SIG-M5 (cell line): ENCODE measurements around the gene IPP.
"Not testable (repeated sequence)": the region's sequence is repeated elsewhere in the genome, so short reads cannot be mapped to it uniquely, and the experiment has no call there.

Experiments
- DNase-seq: peaks from one replicate; lab custom pipeline; 2025; lab: John Stamatoyannopoulos, UW

The IPP gene

DNA sequence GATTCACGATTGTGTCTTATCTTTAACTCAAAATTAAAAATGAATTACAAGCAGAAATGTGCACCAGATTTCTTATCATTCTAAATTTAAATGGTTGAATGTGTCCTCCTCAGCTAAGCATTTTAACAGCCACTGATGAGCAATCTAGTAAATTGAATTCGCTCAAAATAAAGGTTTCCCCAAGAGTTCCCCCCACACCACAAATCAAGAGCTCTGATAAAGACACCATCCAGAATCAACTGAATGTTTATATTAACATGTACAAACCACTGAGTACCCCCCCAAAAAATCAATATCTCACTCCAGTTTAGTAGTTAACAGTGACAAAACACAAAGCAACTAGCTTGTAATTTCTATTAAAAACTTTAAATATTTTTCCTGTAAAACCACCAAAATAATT, 66.1 kb downstream of the IPP start:
- DNase-seq, result no peak

DNA sequence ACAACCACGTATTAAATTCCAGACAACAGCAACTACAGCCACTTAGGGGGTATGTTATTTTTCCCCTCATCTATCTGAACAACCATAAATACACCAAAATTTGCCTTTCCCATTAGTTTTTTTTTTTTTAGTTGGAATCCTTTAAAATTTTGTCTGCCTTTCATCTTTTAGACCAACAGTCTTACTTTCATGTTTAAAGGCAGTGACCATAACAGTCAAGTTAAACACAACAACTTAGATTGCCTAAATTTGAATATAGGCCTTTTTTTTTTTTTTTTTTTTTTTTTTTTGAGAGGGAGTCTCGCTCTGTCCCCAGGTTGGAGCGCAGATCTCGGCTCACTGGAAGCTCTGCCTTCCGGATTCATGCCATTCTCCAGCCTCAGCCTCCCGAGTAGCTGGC, 67.5 kb downstream of the IPP start:
- no peak for DNase-seq

DNA sequence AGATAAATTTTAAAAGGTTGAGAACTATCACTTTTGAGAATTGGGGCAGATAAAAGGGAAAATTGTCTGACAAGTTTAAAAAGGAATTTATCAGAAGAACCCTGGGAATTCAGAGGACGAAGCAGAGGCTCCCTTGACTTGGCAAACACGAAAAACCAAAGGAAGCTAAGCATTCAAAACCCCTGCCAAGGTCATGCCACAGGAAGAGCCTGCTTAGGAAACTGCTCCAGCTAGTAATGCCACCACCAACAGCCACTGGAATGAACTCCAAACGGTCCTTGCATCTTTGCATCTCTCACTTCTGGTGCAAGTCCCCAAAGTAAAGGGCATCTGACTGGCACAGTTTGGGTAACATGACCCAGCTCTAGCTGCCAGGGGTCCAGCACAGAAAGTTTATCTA, 71.3 kb downstream of the IPP start:
- no peak for DNase-seq

DNA sequence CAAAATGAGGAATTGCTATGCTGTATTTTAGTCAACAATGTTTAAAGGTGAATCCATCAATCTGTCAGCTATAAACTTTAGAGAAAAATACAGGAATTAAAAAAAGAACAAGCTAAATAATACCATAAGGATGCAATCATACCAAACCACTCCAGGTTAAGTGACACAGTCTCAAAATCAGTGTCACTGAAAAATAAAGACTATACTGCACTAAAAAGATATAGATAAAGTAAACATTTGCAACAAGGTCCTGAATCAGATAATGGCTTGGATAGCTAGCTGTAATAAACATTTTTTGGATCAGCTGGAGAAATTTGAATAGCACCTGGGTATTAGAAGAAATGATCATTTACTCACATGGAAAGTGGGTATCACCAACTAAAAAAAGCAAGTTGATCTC, 72.0 kb downstream of the IPP start:
- DNase-seq, result no peak

DNA sequence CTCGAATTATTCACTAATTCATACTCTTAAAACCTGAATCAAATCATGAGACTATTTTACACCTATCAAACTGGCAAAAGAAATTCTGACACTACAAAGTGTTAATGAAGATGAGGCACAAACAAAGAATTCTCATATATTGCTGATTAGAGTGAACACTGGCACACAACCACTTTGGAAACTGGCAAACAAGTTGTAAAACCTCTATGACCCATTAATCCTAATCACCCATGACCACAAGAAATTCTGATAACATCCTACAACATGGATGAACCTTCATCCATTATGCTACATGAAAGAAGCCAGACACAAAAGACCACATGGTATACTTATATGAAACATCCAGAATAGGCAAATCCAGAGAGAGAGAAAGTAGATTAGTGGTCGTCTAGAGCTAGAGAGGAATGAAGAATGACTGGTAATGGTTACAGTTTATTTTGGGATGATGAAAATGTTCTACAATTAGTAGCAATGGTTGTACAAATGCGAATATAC, 72.7 kb downstream of the IPP start:
- DNase-seq, result no peak

DNA sequence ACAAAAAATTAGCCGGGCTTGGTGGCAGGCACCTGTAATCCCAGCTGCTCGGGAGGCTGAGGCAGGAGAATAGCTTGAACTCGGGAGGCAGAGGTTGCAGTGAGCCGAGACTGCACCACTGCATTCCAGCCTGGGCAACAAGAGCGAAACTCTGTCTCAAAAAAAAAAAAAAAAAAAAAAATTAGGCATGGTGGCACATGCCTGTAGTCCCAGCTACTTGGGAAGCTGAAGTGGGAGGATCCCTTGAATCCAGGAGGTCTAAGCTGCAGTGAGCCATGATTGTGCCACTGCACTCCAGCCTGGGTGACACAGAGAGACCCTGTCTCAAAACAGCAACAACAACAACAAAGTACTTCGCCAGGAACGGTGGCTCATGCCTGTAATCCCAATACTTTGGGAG, 73.9 kb downstream of the IPP start:
- not testable (repeated sequence) for DNase-seq

DNA sequence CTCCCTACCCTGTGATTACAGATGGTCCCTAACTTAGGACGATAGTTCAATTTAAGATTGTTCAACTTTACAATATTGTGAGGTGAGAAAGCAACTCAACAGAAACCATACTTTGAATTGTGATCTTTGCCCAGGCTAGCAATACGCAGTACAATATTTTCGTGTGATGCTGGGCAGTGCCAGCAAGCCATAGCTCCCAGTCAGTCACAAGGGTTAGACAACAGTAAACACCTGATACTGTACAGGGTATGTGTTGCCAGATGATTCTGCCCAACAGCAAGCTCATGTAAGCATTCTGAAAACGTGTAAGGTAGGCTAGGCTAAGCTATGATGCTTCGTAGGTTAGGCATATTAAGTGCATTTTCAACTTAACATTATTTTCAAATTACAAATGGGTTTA, 76.0 kb downstream of the IPP start:
- DNase-seq, result no peak

DNA sequence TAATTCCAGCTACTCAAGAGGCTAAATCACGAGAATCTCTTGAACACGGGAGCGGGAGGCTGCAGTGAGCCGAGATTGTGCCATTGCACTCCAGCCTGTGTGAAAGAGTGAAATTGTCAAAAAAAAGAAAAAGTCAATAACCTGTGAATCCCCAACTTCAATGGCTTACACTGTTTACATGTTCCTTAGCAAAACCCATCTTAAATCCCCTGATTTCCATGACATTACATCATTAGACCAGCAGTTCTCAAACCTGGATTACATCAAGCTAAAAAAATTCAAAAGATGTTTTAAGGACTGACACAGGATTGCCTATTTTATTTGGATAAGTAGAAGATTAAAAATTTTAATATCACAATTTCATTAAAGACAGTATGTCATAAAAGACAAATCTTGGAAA, 76.5 kb downstream of the IPP start:
- DNase-seq, result no peak

DNA sequence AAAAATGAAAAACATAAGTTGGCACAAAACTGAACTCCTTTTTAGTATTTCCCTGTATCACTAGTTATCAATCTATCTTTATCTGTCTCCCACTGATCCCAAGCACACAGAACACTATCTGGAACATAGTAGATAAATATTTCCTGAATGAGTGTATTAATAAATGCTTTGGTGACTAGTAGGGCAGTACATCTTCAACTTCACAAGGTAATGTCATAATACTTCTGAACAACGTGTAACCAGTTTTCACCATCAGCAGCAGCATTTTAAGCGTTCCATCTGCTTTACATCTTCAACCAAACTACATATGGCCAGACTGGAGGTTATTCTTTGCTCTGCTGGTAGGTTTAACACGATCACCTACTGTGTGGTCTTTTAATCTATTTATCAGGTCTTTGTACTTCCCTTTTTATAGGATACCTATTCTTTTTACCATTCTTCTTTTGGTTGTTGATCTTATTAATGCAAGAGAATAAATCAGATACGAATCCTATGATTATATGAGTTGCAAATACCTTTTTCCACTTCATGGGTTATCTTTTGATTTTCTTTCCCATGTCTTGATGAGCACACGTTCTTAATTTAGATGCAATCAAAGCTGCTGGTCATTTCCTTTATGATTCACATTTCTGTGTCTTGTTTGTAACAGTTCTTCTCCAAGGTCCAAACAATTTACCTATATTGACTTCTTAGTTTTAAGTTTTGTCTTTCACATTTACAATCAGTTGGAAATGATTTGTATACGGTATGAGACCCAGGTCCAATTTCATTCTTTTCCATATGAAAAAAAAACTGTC, 80.4 kb downstream of the IPP start:
- no peak for DNase-seq

DNA sequence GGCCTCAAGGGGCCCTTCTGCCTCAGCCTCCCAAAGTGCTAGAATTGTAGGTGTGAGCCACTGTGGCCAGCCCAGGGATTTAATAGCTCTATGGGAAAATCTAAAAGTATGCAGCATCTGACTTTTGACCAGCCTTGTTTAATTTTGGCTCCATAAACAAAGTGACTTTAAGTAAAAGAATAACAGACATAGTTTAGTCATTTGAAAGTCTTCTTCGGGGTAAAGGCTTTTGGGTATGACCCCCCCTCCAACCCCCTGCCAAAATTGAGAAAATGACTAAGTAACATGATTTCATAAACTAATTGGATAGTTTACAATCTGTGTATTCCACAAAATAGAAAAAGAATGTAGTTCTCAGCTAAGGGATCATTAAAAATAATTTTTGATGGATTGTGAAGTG, 81.1 kb downstream of the IPP start:
- no peak for DNase-seq

DNA sequence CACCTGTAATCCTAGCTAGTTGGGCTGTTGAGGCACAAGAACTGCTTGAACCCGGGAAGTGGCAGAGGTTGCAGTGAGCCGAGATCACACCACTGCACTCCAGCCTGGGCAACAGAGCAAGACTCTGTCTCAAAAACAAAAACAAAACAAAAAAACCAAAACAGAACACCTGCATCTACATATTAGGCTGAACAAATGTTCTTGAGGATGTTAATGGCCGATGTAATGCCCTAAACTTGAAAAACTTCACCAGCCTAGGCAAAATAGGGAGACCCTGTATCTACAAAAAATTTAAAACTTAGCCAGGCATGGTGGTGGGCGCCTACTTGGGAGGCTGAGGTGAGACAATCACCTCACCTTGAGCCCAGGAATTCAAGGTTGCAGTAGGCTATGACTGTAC, 81.9 kb downstream of the IPP start:
- no peak for DNase-seq

DNA sequence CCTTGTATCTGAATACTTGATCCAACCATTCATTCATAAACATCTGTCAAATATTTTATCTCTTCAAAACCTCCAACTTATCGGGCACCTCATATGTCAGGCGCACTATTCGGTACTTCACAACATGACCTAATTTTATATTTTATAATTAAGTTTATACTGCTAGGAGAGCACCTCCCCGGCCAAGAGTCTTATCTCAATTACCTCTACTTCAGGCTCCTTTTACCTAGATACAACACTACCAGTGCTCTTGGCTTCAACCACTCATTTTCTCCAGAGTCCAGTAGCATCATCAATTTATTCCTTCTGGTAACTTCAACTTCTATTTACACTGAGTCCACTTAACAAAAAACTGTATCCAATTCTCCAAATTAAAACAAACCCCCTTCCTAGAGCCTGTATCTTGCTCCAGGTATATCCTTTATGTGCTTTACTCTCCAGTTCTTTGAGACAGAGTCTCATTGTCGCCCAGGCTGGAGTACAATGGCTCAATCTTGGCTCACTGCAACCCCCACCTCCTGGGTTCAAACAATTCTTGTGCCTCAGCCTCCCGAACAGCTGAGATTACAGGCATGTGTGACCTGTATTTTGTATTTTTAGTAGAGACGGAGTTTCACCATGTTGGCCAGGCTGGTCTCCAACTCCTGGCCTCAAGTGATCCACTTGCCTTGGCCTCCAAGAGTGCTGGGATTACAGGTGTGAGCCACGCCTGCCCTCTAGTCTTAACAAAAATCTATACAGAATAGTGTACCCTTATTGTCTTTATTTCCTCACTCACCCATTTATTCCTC, 82.9 kb downstream of the IPP start:
- DNase-seq, result no peak

DNA sequence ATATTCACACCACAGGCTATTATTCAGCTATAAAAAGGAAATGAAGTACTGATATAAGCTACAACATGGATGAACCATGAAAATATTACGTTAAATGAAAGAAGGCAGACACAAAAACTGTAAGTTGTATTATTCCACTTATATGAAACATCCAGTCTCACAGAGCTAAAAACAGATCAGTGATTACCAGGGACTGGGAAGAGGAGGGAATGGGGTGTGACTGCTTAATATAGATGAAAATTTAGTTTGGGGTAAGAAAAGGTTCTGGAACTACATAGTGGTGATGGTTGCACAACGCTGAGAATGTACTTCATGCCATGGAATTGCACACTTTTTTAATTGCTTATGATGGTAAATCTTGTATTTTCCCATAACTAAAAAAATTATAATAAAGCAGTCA, 83.6 kb downstream of the IPP start:
- DNase-seq, result no peak

DNA sequence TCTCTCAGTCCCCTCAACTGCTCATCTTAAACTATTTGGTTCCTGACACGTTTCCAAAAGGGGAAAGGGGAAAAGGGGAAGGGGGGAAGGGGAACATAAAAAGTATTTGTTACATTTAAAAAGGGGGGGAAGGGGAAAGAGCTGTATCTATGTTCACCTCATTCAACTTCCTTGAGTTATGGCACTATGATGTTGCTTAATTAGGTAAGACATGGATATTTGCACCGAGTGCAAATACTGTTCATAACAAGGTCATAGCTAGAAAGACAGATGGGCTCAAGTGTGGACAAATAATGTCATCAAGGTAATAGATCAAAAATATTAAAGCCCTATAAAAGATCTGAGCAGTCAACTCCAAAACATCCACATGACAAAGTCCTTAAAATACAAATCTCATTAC, 90.1 kb downstream of the IPP start:
- DNase-seq, result no peak

DNA sequence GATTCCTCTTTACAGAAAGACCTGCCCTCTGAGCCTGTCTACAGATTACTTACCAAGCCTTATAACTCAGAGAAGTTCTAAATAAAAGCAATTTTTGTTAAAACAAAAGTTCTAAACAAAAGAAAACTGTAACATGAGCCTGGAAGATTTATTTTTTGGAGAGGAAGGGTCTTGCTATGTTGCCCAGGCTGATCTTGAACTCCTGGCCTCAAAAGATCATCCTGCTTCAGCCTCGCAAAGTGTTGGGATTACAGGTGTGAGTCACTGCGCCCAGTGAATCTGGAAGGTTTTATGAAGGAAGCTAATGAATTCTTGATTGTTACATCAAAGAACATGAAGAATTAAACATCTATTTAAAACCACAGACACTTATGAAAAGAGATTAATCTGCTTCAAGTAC, 91.2 kb downstream of the IPP start:
- DNase-seq, result no peak

DNA sequence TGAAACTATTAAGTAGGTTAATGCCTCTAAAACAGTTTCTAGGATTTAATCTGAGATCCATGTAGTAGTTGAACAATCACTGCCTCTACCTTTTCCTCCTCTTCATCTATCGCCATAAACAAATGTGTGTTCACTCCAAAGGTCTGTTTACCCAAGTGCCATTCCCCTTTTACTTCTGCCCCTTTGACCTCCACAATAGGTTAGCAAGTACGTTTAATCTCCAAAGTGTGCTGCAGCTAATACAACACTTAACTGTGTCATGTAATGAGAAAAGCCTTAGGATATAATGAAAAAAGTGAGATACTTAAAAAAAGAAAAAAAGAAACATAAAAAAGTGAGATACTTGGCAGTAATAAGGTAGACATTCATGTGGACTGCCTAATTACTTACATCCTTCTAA, 92.3 kb downstream of the IPP start:
- DNase-seq, result no peak

DNA sequence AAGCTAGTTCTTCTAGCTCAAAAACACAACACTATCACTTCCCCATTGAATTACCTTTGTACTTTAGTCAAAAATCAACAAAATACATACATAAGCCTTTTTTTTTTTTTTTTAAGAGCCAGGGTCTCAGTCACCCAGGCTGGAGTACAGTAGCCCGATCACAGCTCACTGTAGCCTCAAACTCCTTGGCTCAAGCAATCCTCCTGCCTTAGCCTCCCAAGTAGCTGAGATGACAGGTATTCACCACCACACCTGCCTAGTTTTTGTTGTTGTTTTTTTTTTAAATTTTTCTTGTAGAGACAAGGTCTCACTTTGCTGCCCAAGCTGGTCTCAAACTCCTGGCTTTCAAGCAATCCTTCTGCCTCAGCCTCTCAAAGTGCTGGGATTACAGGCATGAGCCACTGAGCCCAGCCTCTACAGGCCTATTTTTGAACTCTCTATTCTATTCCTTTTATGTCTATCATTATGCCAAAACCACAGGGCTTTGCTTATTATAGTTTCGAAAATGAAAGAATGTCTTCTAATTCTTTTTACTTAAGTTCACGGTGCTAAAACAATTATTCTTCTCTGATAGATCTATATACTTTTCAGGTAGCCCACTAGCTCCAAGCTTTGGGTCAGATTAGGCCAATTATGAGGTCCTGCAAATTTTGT, 93.8 kb downstream of the IPP start:
- no peak for DNase-seq

DNA sequence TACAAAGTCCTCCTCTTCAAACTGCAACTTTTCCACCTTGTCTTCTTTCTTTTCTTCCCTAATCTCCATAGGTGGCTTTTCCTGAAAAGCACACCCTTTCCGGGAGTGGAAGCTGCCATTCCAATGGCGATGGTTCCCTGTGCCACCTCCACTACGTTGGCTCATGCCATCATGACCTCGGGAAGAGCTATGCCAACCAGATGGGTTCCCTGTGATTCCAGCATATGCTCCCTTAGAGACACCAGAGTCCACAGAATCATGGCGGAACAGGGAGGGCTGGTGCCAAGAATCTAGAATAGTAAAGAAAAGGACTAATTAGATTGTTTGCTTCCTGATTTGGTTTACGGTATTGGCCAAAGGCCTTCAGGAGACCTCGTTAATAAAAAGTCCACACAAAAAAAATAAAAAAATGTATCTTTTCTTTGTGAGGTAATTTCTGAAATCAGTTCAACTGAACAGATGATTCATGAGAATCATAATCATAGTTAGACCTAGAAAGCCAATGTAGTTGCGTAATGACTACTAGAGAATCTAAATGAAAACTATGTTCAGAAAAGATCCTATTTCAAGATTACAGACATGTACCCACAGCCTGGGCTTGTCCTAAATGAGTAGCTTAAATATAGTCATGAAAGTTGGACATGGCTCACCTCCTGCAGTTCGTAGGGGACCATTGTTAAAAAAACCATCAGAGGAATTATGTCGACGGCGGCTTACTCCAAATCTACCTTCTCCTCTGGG, 95.7 kb downstream of the IPP start:
- no peak for DNase-seq
